CD4-positive, alpha-beta T cell treated with Interleukin-12 subunit alpha and Interleukin-12 subunit beta, for 1 hour (primary cell): ENCODE data around the gene SGCD.

Source experiments
- DNase-seq: peaks from one replicate; pipeline ENCODE4 v3.0.0-alpha.2; 2020

Gene SGCD

GRCh38 chr5:156812959-156813358 lies 486.0 kb downstream of the SGCD start:
- DNase-seq: no peak

- peak; percentile 10 for DNase-seq
Measured at GRCh38 chr5:156815988-156816599, 489.1 kb downstream of the SGCD start.
